Neural cell (in vitro differentiated cells): Measurements from ENCODE around the gene KRTAP10-9. TPM values are rescaled to one million over a fixed set of nuclear protein-coding genes. Genes with fewer than 3 reads are reported as not detected.
"Not testable (repeated sequence)": the region's sequence is repeated elsewhere in the genome, so short reads cannot be mapped to it uniquely, and the experiment has no call there.

Experiments
- H2AFZ ChIP-seq: fragments of 200-600, 300-800 bp; sonication (generic), shearing (Covaris generic); 2 replicates; pipeline ENCODE4 v1.6.0; 2014; ENCODE audit warnings: low read depth, mild to moderate bottlenecking, antibody characterized with exemption, low read length, moderate library complexity
- H3F3A ChIP-seq: fragments of 200-600 bp; shearing (Covaris generic); 2 replicates; pipeline ENCODE4 v1.6.1; 2016; ENCODE audit warnings: mild to moderate bottlenecking, moderate library complexity, mixed read lengths, antibody characterized with exemption, low read length; ENCODE audit not compliant: insufficient read depth, poor library complexity, severe bottlenecking
- H3K27ac ChIP-seq: fragments of 200-600, 300-800 bp; sonication (generic), shearing (Covaris generic); 2 replicates; pipeline ENCODE4 v1.5.1; 2014; ENCODE audit warnings: mild to moderate bottlenecking, low read length, moderate library complexity
- H3K27me3 ChIP-seq: fragments of 300-800, 200-600 bp; sonication (generic), shearing (Covaris generic); 2 replicates; pipeline ENCODE4 v1.6.0; 2014; ENCODE audit warnings: mild to moderate bottlenecking, low read depth, low read length, moderate library complexity; ENCODE audit not compliant: insufficient read depth
- H3K36me3 ChIP-seq: fragments of 300-800, 200-600 bp; sonication (generic), shearing (Covaris generic); 2 replicates; pipeline ENCODE4 v1.5.1; 2014; ENCODE audit warnings: mild to moderate bottlenecking, antibody characterized with exemption, low read length, moderate library complexity; ENCODE audit not compliant: insufficient read depth
- H3K4me2 ChIP-seq: fragments of 300-800, 200-600 bp; sonication (generic), shearing (Covaris generic); 2 replicates; pipeline ENCODE4 v1.6.0; 2014; ENCODE audit warnings: mild to moderate bottlenecking, low read length
- H3K4me3 ChIP-seq: fragments of 300-800, 200-600 bp; sonication (generic), shearing (Covaris generic); 2 replicates; pipeline ENCODE4 v1.5.1; 2014; ENCODE audit warnings: mild to moderate bottlenecking, low read length, moderate library complexity
- H3K79me2 ChIP-seq: fragments of 200-600 bp; shearing (Covaris generic); replicated peaks from 2 replicates; pipeline ENCODE4 v1.6.0; 2014; ENCODE audit warnings: mild to moderate bottlenecking, low read length, moderate library complexity; ENCODE audit not compliant: insufficient read depth
- H3K9ac ChIP-seq: fragments of 300-800, 200-600 bp; sonication (generic), shearing (Covaris generic); 2 replicates; pipeline ENCODE4 v1.6.1; 2016; ENCODE audit warnings: mild to moderate bottlenecking, low read length, mixed read lengths
- H3K9me2 ChIP-seq: fragments of 200-600 bp; shearing (Covaris generic); 2 replicates; pipeline ENCODE4 v1.6.1; 2016; ENCODE audit warnings: mild to moderate bottlenecking, low read length, mixed read lengths; ENCODE audit not compliant: insufficient read depth
- H3K9me3 ChIP-seq: fragments of 200-600, 300-800 bp; sonication (generic), shearing (Covaris generic); 2 replicates; pipeline ENCODE4 v1.6.1; 2016; ENCODE audit warnings: mild to moderate bottlenecking, mixed run types, low read length, moderate library complexity, mixed read lengths
- H4K20me1 ChIP-seq: fragments of 200-600 bp; shearing (Covaris generic); 2 replicates; pipeline ENCODE4 v1.6.1; 2016; ENCODE audit warnings: mild to moderate bottlenecking, mixed run types; ENCODE audit not compliant: insufficient read depth
- CTCF ChIP-seq: fragments of 450-650 bp; IDR thresholded peaks from 2 replicates; pipeline ENCODE4 v1.5.1; 2014; ENCODE audit warnings: antibody characterized with exemption, mild to moderate bottlenecking, moderate library complexity; ENCODE audit not compliant: poor library complexity, severe bottlenecking
- EP300 ChIP-seq: fragments of 450-650 bp; conservative IDR thresholded peaks from 2 replicates; pipeline ENCODE4 v1.6.1; 2014; ENCODE audit warnings: antibody characterized with exemption, mild to moderate bottlenecking, moderate library complexity; ENCODE audit not compliant: poor library complexity, severe bottlenecking
- EZH2 ChIP-seq: fragments of 200-600, 300-800 bp; shearing (Covaris generic), sonication (generic); IDR thresholded peaks from 2 replicates; pipeline ENCODE4 v1.6.1; 2014; ENCODE audit warnings: antibody characterized with exemption, low read length, borderline replicate concordance, mild to moderate bottlenecking; ENCODE audit not compliant: insufficient read depth, poor library complexity, severe bottlenecking
- MXI1 ChIP-seq: fragments of 450-650 bp; conservative IDR thresholded peaks from 2 replicates; pipeline ENCODE4 v1.6.1; 2014; ENCODE audit warnings: antibody characterized with exemption, mild to moderate bottlenecking; ENCODE audit not compliant: poor library complexity, severe bottlenecking
- POLR2AphosphoS5 ChIP-seq: IDR thresholded peaks from 2 replicates; pipeline ENCODE4 v1.6.1; 2012
- RAD21 ChIP-seq: fragments of 450-650 bp; conservative IDR thresholded peaks from 2 replicates; pipeline ENCODE4 v1.6.1; 2014; ENCODE audit warnings: antibody characterized with exemption, mild to moderate bottlenecking, moderate library complexity
- SMC3 ChIP-seq: fragments of 450-650 bp; conservative IDR thresholded peaks from 2 replicates; pipeline ENCODE4 v1.6.1; 2014; ENCODE audit warnings: antibody characterized with exemption, mild to moderate bottlenecking, moderate library complexity; ENCODE audit not compliant: poor library complexity
- TAF1 ChIP-seq: IDR thresholded peaks from 2 replicates; pipeline ENCODE4 v1.6.1; 2012; ENCODE audit warnings: low read depth
- polyA plus RNA-seq: library from polyadenylated mRNA; depleted of rRNA; stranded (reverse); fragments of >200 nt; gene quantifications from 2 replicates; pipeline ENCODE4 v1.2.3, GENCODE V29; 2014
- TF ChIP-seq, protein P1 (sequence below): IDR thresholded peaks from 2 replicates; pipeline ENCODE4 v1.6.1; 2012; ENCODE audit warnings: borderline replicate concordance

The KRTAP10-9 gene
- polyA plus RNA-seq, 1 donor from 2014 or later: not detected

DNA sequence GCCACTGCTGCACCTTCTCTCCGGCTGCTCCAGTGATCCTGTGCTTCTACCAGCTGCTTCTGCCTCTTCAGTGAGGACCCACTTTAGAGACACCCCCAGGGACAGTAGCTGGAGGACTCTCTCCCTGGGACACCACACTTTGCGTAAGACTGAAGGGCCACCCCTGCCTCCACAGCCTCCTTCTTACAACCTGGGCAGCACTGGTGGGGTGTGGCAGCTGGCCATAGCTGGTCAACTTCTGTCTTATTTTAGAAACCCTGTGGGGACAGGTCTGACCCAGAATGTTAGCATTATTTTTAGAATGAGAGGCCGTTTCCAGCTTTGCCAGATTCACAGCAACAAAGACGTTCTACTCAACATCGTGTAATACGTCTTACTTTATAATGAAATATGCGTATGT lies 1.1 kb upstream of the KRTAP10-9 start:
- no peak overlapping the region for H3K9ac ChIP-seq
- no peaks in the 10 kb centered on the region for H3K36me3 ChIP-seq
- no peaks in the 10 kb centered on the region for H3K27me3 ChIP-seq
- H3K79me2 ChIP-seq: no peaks in the 10 kb centered on the region
- no peaks in the 10 kb centered on the region for H3K9me2 ChIP-seq
- no peak overlapping the region for H3K27ac ChIP-seq
- peaks cover 6% of the 10 kb centered on the region for H3K9me3 ChIP-seq
- no peak overlapping the region for H3K4me3 ChIP-seq
- H2AFZ ChIP-seq: no peak overlapping the region
- no peaks in the 10 kb centered on the region for H4K20me1 ChIP-seq
- TF ChIP-seq SMC3: no peak
- TF ChIP-seq, protein P1, sequence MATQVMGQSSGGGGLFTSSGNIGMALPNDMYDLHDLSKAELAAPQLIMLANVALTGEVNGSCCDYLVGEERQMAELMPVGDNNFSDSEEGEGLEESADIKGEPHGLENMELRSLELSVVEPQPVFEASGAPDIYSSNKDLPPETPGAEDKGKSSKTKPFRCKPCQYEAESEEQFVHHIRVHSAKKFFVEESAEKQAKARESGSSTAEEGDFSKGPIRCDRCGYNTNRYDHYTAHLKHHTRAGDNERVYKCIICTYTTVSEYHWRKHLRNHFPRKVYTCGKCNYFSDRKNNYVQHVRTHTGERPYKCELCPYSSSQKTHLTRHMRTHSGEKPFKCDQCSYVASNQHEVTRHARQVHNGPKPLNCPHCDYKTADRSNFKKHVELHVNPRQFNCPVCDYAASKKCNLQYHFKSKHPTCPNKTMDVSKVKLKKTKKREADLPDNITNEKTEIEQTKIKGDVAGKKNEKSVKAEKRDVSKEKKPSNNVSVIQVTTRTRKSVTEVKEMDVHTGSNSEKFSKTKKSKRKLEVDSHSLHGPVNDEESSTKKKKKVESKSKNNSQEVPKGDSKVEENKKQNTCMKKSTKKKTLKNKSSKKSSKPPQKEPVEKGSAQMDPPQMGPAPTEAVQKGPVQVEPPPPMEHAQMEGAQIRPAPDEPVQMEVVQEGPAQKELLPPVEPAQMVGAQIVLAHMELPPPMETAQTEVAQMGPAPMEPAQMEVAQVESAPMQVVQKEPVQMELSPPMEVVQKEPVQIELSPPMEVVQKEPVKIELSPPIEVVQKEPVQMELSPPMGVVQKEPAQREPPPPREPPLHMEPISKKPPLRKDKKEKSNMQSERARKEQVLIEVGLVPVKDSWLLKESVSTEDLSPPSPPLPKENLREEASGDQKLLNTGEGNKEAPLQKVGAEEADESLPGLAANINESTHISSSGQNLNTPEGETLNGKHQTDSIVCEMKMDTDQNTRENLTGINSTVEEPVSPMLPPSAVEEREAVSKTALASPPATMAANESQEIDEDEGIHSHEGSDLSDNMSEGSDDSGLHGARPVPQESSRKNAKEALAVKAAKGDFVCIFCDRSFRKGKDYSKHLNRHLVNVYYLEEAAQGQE: no peak
- TF ChIP-seq RAD21: no peak
- TF ChIP-seq EZH2: no peak
- TF ChIP-seq CTCF: no peak
- TF ChIP-seq MXI1: no peak
- no peak for TF ChIP-seq TAF1
- TF ChIP-seq POLR2AphosphoS5: no peak
- no peak for TF ChIP-seq EP300
- no peak overlapping the region for H3K4me2 ChIP-seq
- H3F3A ChIP-seq: no peaks in the 10 kb centered on the region

- TF ChIP-seq, protein P1: no peak
- TF ChIP-seq MXI1: no peak
- TF ChIP-seq SMC3: no peak
- no peak for TF ChIP-seq EZH2
- no peak for TF ChIP-seq RAD21
- TF ChIP-seq POLR2AphosphoS5: no peak
- TF ChIP-seq CTCF: no peak
- no peak for TF ChIP-seq TAF1
- TF ChIP-seq EP300: no peak
- Histone ChIP-seq H3K9me3 (peaks cover 6% of the 10 kb centered on the region), H3K9me2 (no peaks in the 10 kb centered on the region), H3K9ac (no peak overlapping the region), H3K79me2 (no peaks in the 10 kb centered on the region), H3K27me3 (no peaks in the 10 kb centered on the region), H4K20me1 (no peaks in the 10 kb centered on the region), H3K36me3 (no peaks in the 10 kb centered on the region), H3K27ac (no peak overlapping the region), H3K4me3 (no peak overlapping the region), H3K4me2 (no peak overlapping the region), H2AFZ (no peak overlapping the region), H3F3A (no peaks in the 10 kb centered on the region)
Observed at GRCh38 chr21:44626262-44626661, 631 bp upstream of the KRTAP10-9 start.

GRCh38 chr21:44627181-44627822 lies 409 bp downstream of the KRTAP10-9 start:
- H3F3A ChIP-seq, H3K9me3 ChIP-seq: not testable (repeated sequence)

More at GRCh38 chr21:44627181-44627822, 409 bp downstream of the KRTAP10-9 start:
- H3K4me2 ChIP-seq, H2AFZ ChIP-seq, H3K36me3 ChIP-seq, H4K20me1 ChIP-seq, H3K27me3 ChIP-seq, H3K9ac ChIP-seq, H3K9me2 ChIP-seq, H3K27ac ChIP-seq, H3K4me3 ChIP-seq, H3K79me2 ChIP-seq: not testable (repeated sequence)
